GM23338 (cell line): ENCODE data around the gene HS6ST1. TPM values are rescaled to one million over a fixed set of nuclear protein-coding genes. Genes with fewer than 3 reads are reported as not detected.

Experiments
- ATAC-seq: fragments of 200-7000 bp; cut with Tn5 transposase; 3 replicates; pipeline ENCODE4 v1.9.1; 2020
- DNase-seq: peaks from one replicate; pipeline ENCODE4 v3.0.0-alpha.2; 2015; ENCODE audit warnings: low spot score
- H2AFZ ChIP-seq: fragments of 200-600 bp; sonication (generic); 2 replicates; pipeline ENCODE4 v1.8.0; 2016; ENCODE audit warnings: antibody characterized with exemption, mild to moderate bottlenecking, moderate library complexity
- H3F3A ChIP-seq: fragments of 200-600 bp; sonication (generic); replicated peaks from 2 replicates; pipeline ENCODE4 v1.8.0; 2017; ENCODE audit warnings: antibody characterized with exemption, mixed run types, low read depth
- H3K27ac ChIP-seq: fragments of 200-600 bp; sonication (generic); 2 replicates; pipeline ENCODE4 v1.6.1; 2016; ENCODE audit warnings: low read depth
- H3K27me3 ChIP-seq: fragments of 200-600 bp; sonication (generic); 2 replicates; pipeline ENCODE4 v1.8.0; 2016; ENCODE audit warnings: mild to moderate bottlenecking, mixed run types, moderate library complexity; ENCODE audit not compliant: insufficient read depth
- H3K36me3 ChIP-seq: fragments of 200-600 bp; sonication (generic); 2 replicates; pipeline ENCODE4 v1.8.0; 2016; ENCODE audit warnings: mild to moderate bottlenecking; ENCODE audit not compliant: insufficient read depth
- H3K4me1 ChIP-seq: fragments of 200-600 bp; sonication (generic); 2 replicates; pipeline ENCODE4 v1.8.0; 2016; ENCODE audit warnings: mild to moderate bottlenecking, moderate library complexity; ENCODE audit not compliant: insufficient read depth
- H3K4me2 ChIP-seq: fragments of 200-600 bp; sonication (generic); 2 replicates; pipeline ENCODE4 v1.7.1; 2017; ENCODE audit warnings: mixed run types
- H3K4me3 ChIP-seq: fragments of 200-600 bp; sonication (generic); 2 replicates; pipeline ENCODE4 v1.6.1; 2016; ENCODE audit warnings: mixed run types
- H3K79me2 ChIP-seq: fragments of 200-600 bp; sonication (generic); replicated peaks from 2 replicates; pipeline ENCODE4 v1.8.0; 2017; ENCODE audit warnings: mild to moderate bottlenecking; ENCODE audit not compliant: insufficient read depth
- H3K9me2 ChIP-seq: fragments of 200-600 bp; sonication (generic); 2 replicates; pipeline ENCODE4 v1.8.0; 2017; ENCODE audit not compliant: insufficient read depth
- H4K20me1 ChIP-seq: fragments of 200-600 bp; sonication (generic); replicated peaks from 2 replicates; pipeline ENCODE4 v1.8.0; 2017; ENCODE audit warnings: mild to moderate bottlenecking; ENCODE audit not compliant: insufficient read depth
- H3K27ac Mint-ChIP-seq: 2 replicates; pipeline ENCODE4 v1.8.0; 2020; ENCODE audit warnings: inconsistent platforms, mild to moderate bottlenecking, moderate library complexity, mixed read lengths
- H3K27me3 Mint-ChIP-seq: 3 replicates; pipeline ENCODE4 v1.8.0; 2022; ENCODE audit warnings: low read depth, mild to moderate bottlenecking, moderate library complexity, mixed read lengths, inconsistent platforms; ENCODE audit not compliant: insufficient read depth, poor library complexity
- H3K36me3 Mint-ChIP-seq: 3 replicates; pipeline ENCODE4 v1.8.0; 2021; ENCODE audit warnings: low read depth, mild to moderate bottlenecking, inconsistent platforms, moderate library complexity, mixed read lengths
- H3K4me1 Mint-ChIP-seq: 3 replicates; pipeline ENCODE4 v1.8.0; 2020; ENCODE audit warnings: mild to moderate bottlenecking, inconsistent platforms, mixed read lengths
- H3K4me3 Mint-ChIP-seq: 3 replicates; pipeline ENCODE4 v1.8.0; 2021; ENCODE audit warnings: moderate library complexity, mild to moderate bottlenecking, inconsistent platforms, mixed read lengths
- H3K9me3 Mint-ChIP-seq: 3 replicates; pipeline ENCODE4 v1.8.0; 2020; ENCODE audit warnings: moderate library complexity, mild to moderate bottlenecking, inconsistent platforms, mixed read lengths
- CREB1 ChIP-seq: fragments of 250-450 bp; sonication (Bioruptor Pico); IDR thresholded peaks from 2 replicates; pipeline ENCODE4 v1.5.0; 2020; ENCODE audit warnings: low read depth, mild to moderate bottlenecking, moderate library complexity
- CTCF ChIP-seq, 2 experiments: fragments of 200-600 bp in 1 of 2; sonication (generic) in 1 of 2; conservative IDR thresholded peaks; 2 replicates each; pipeline versions ENCODE4 v1.5.1 to v1.6.1; 2016 to 2017; ENCODE audit warnings: antibody characterized with exemption in 2 of 2, low read depth in 2 of 2, mild to moderate bottlenecking in 2 of 2, moderate library complexity in 1 of 2
- ETS1 ChIP-seq: IDR thresholded peaks from 2 replicates; pipeline ENCODE4 v1.6.1; 2016; ENCODE audit warnings: antibody characterized with exemption
- EZH2 ChIP-seq: fragments of 200-600 bp; sonication (generic); IDR thresholded peaks from one replicate; pipeline ENCODE4 v1.8.0; 2017; ENCODE audit warnings: antibody characterized with exemption, mild to moderate bottlenecking, low read depth; ENCODE audit not compliant: unreplicated experiment
- EZH2phosphoT487 ChIP-seq: fragments of 200-600 bp; sonication (generic); IDR thresholded peaks from one replicate; pipeline ENCODE4 v1.8.1; 2018; ENCODE audit warnings: antibody characterized with exemption; ENCODE audit not compliant: unreplicated experiment
- JUNB ChIP-seq: IDR thresholded peaks from one replicate; pipeline ENCODE4 v1.6.1; 2016; ENCODE audit warnings: antibody characterized with exemption; ENCODE audit not compliant: unreplicated experiment
- POLR2AphosphoS5 ChIP-seq: IDR thresholded peaks from 2 replicates; pipeline ENCODE4 v1.6.1; 2016; ENCODE audit warnings: antibody characterized with exemption, low read depth
- STAT1 ChIP-seq: IDR thresholded peaks from one replicate; pipeline ENCODE4 v1.6.1; 2016; ENCODE audit warnings: antibody characterized with exemption; ENCODE audit not compliant: unreplicated experiment
- ZNF114 ChIP-seq: fragments of 250-450 bp; sonication (Bioruptor Pico); IDR thresholded peaks from 2 replicates; pipeline ENCODE4 v1.5.0; 2020; ENCODE audit warnings: mild to moderate bottlenecking, moderate library complexity
- ZNF331 ChIP-seq: fragments of 250-450 bp; sonication (Bioruptor Pico); IDR thresholded peaks from 2 replicates; pipeline ENCODE4 v1.5.0; 2020; ENCODE audit warnings: low read depth, mild to moderate bottlenecking, moderate library complexity
- polyA plus RNA-seq: library from polyadenylated mRNA; unstranded; fragments of >200 nt; fragmentation: Nextera tagmentation; extraction: Ambion mirVana; gene quantifications from 2 replicates; pipeline ENCODE4 v1.2.1, GENCODE V29; 2016
- total RNA-seq: library from RNA; depleted of rRNA; stranded (reverse); fragments of >200 nt; shearing (Covaris generic); gene quantifications from 2 replicates; pipeline ENCODE4 v1.2.3, GENCODE V29; 2014

Gene HS6ST1
- total and polyA plus RNA-seq, 2 experiments from 2014 or later, result 21.1 to 106 TPM

GRCh38 chr2:128344101-128344500, 25.4 kb upstream of the HS6ST1 start:
- H3K4me1 ChIP-seq, result no peaks in the 10 kb centered on the region
- H2AFZ ChIP-seq, result no peak overlapping the region
- Mint-ChIP-seq H3K27me3 (peaks cover 6% of the 10 kb centered on the region), H3K36me3 (peaks cover 8% of the 10 kb centered on the region), H3K9me3 (peaks cover 17% of the 10 kb centered on the region), H3K27ac (no peak overlapping the region), H3K4me3 (no peak overlapping the region), H3K4me1 (peaks cover 10% of the 10 kb centered on the region)
- no peak overlapping the region for H3K27ac ChIP-seq
- H4K20me1 ChIP-seq, result no peaks in the 10 kb centered on the region
- peaks cover 13% of the 10 kb centered on the region; the same call in 1 of the 2 replicates for H3K9me2 ChIP-seq
- no peak for DNase-seq
- H3K4me2 ChIP-seq, result no peak overlapping the region
- H3F3A ChIP-seq, result no peaks in the 10 kb centered on the region
- no peaks in the 10 kb centered on the region for H3K36me3 ChIP-seq
- TF ChIP-seq POLR2AphosphoS5 (no peak), ZNF114 (CRISPR knock-in tag) (no peak), CTCF (conservative IDR thresholded peaks at IDR 0.05; ENCODE audit: low read depth in 2 of 2) (no peak), ZNF331 (CRISPR knock-in tag) (no peak), EZH2 (no peak), JUNB (no peak), CREB1 (CRISPR knock-in tag) (no peak), STAT1 (no peak)
- no peaks in the 10 kb centered on the region for H3K27me3 ChIP-seq
- H3K79me2 ChIP-seq, result no peaks in the 10 kb centered on the region
- ATAC-seq, result no peak
- H3K4me3 ChIP-seq, result no peak overlapping the region

GRCh38 chr2:128343459-128343858, 24.8 kb upstream of the HS6ST1 start:
- Mint-ChIP-seq H3K36me3 (peaks cover 9% of the 10 kb centered on the region), H3K27ac (no peak overlapping the region), H3K27me3 (peaks cover 6% of the 10 kb centered on the region), H3K4me1 (peaks cover 10% of the 10 kb centered on the region), H3K4me3 (no peak overlapping the region), H3K9me3 (peaks cover 21% of the 10 kb centered on the region)
- Histone ChIP-seq H3K79me2 (no peaks in the 10 kb centered on the region), H3K4me3 (no peak overlapping the region), H3K27ac (no peak overlapping the region), H3K27me3 (no peaks in the 10 kb centered on the region), H3K9me2 (peaks cover 15% of the 10 kb centered on the region; the same call in 1 of the 2 replicates), H4K20me1 (no peaks in the 10 kb centered on the region), H3F3A (no peaks in the 10 kb centered on the region), H3K4me1 (no peaks in the 10 kb centered on the region), H3K4me2 (no peak overlapping the region), H3K36me3 (no peaks in the 10 kb centered on the region), H2AFZ (no peak overlapping the region)
- ATAC-seq, result no peak
- no peak for DNase-seq
- TF ChIP-seq ETS1 (no peak), JUNB (no peak), EZH2 (no peak), ZNF114 (CRISPR knock-in tag) (no peak), EZH2phosphoT487 (no peak), STAT1 (no peak), ZNF331 (CRISPR knock-in tag) (no peak), CTCF (conservative IDR thresholded peaks at IDR 0.05; ENCODE audit: low read depth in 2 of 2) (no peak)
